Keratinocyte (primary cell): ENCODE results near the gene ZNF283.

Experiments used
- EZH2 ChIP-seq: IDR thresholded peaks from one replicate; pipeline ENCODE4 v1.6.1; 2012; ENCODE audit warnings: inconsistent platforms, mild to moderate bottlenecking, low read length, moderate library complexity
- TF ChIP-seq, protein P1 (sequence below), 3 experiments: IDR thresholded peaks in 1 of 3; conservative IDR thresholded peaks in 1 of 3; optimal IDR thresholded peaks in 1 of 3; 2 replicates in 2 of 3; 3 replicates in 1 of 3; pipeline versions ENCODE3 to v1.5.1; 2011; ENCODE audit warnings: low read length in 3 of 3, mild to moderate bottlenecking in 3 of 3, moderate library complexity in 2 of 3, control low read depth in 1 of 3, inconsistent platforms in 1 of 3; ENCODE audit not compliant: insufficient read depth in 2 of 3; ENCODE audit errors: extremely low read depth in 1 of 3

DNA sequence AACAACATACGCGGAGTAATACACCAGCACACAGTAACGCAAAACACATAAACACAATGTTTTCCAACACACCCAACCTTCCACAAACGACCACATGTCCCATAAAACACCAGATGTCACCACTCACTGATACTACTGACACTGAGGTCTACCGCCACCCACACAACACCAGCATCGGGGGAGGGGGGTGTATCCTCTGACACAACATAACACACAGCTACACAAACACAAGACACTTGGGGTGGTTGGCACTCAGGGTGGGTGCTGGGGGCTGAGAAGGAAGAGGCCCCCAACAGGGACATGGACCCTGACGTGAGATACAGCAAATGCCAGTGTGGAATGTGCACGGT is 44.8 kb upstream of the ZNF283 start:
- TF ChIP-seq, protein P1, sequence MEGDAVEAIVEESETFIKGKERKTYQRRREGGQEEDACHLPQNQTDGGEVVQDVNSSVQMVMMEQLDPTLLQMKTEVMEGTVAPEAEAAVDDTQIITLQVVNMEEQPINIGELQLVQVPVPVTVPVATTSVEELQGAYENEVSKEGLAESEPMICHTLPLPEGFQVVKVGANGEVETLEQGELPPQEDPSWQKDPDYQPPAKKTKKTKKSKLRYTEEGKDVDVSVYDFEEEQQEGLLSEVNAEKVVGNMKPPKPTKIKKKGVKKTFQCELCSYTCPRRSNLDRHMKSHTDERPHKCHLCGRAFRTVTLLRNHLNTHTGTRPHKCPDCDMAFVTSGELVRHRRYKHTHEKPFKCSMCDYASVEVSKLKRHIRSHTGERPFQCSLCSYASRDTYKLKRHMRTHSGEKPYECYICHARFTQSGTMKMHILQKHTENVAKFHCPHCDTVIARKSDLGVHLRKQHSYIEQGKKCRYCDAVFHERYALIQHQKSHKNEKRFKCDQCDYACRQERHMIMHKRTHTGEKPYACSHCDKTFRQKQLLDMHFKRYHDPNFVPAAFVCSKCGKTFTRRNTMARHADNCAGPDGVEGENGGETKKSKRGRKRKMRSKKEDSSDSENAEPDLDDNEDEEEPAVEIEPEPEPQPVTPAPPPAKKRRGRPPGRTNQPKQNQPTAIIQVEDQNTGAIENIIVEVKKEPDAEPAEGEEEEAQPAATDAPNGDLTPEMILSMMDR (optimal IDR thresholded peaks at IDR 0.05 in 1 of 3, IDR thresholded peaks at IDR 0.05 in 1 of 3, conservative IDR thresholded peaks at IDR 0.05 in 1 of 3; ENCODE audit: extremely low read depth in 1 of 3, insufficient read depth in 2 of 3, low read length in 3 of 3): no peak
- no peak for TF ChIP-seq EZH2
